ENCODE measurements around the gene MS4A8. TPM values are rescaled to one million over a fixed set of nuclear protein-coding genes. Genes with fewer than 3 reads are reported as not detected.

Gene MS4A8
- total RNA-seq, 1 donor from 2014 or later: not detected

DNA sequence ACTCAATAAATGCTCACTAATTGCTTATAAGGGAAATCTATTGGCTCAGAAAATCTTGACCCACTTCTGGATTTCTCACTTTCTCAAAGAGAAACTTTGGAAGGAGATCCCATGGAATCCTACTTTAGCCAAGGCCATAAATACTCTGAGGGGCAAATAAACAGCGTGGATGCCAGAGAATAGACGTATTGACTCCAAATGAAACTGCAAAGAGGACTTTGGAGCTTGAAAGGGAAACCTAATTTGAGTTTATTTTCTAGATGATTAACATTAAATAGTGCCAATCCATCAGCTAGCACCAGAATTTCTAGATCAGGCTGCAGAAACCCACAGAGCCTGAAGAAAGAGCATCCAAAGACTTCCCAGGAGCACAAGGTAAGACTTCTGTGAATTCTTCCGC is 25.0 kb downstream of the MS4A8 start, which contains the start of gene MS4A18:
MS4A18 (plus strand) TSS at position 301 of the 400 bp plus-strand sequence.
- intact Hi-C loops (cut with micrococcal nuclease): no loop called here

- intact Hi-C loops (cut with micrococcal nuclease): no loop called here
Measured at GRCh38 chr11:60725592-60725991, 26.2 kb downstream of the MS4A8 start.

DNA sequence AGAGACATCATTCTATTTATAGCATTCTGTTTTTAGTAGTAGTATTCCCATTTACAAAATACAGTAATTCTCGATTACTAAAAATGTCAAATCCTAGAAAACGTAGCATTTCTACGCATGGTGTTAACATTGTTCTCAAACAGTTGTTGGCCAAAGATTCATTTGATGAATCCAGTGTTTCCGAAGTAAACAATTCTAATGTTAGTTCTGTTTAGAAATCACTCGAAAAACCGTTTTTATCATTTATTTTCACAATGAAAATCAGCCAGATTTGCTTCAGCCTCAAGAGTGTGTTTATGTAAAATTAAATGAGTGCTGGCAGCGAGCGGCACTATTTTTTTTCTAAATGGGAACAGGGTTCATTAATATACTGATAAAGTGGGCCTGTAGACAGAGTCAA is 32.2 kb downstream of the MS4A8 start:
- intact Hi-C loops (cut with micrococcal nuclease): no loop called here

DNA sequence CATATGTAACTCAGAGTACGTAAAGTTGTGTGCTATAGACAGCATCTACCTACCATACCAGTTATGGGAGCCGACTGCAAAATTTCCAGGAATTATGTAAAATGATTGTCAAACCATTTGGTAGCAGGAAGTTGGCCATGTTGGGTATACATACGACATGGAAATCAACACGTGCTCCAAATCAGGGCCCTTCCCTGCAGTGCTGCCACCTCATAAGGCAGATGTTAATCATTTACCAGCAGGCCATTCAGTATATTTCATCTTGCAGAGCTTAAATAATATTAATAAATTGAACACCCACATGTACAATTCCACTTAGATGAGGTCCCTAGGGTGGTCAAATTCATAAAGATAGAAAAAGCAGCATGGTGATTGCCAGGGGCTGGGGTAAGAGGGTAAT is 34.9 kb downstream of the MS4A8 start:
- intact Hi-C loops (cut with micrococcal nuclease): no loop called here

GRCh38 chr11:60739114-60739513 is 39.7 kb downstream of the MS4A8 start:
- intact Hi-C loops (cut with micrococcal nuclease): no loop called here

DNA sequence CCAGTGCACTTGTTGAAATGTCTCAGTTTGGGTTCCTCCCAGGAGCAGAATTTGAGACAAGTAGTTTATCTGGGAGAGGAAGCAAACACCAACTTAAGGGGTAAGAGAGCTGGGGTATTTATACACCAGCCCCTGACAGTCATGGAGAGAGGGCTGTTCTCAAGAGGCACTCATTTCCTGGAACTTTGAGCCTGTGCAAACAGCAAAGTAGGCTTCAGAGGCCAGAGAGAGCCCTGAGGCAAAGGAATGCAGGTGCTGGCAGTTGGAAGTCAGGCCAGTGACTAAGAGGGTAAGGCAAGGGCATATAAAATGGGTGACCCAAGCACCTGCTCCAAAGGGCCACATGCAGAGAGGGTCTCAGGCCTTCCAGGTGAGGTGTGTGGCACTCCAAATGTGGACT is 41.2 kb downstream of the MS4A8 start:
- intact Hi-C loops (cut with micrococcal nuclease): no loop called here

- intact Hi-C loops (cut with micrococcal nuclease): no loop called here
Measured at GRCh38 chr11:60741421-60741820, 42.0 kb downstream of the MS4A8 start.

DNA sequence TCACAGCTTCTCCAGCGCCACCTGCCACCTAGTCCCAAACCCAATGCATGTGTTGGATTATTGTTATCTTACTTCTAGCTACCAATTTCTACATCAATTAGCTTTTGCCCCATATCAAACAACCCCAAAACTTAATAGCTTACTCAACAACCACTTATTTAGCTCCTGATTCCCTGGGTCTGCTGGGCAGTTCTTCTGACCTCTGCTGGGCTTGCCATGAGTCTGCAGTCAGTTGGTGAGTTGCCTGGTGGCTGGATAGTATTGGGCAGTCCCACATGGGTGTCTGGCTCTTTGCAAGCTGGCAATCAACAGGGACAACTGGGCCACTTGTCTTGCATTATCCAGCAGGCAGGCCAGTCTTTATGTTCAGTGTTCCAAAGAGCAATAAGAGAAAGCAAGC is 43.6 kb downstream of the MS4A8 start:
- intact Hi-C loops (cut with micrococcal nuclease): no loop called here

DNA sequence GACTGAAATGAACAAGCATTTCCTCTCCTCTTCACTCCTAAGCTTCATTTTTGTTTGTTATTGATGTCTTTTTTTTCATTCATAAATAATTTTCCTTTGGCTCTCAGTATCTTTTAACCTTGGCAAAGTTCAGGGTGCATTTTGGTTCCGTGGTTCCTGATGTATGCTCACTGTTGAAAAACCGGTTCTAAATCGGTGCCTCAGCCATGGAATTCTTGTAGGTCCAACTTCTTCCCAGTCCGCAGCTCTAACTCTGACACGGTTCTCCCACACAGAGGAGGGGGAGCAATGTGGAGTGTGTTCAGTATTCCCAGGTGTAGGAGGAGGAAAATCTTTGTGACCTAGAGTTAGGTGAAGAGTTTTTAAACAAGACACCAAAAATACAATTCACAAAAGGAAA is 44.7 kb downstream of the MS4A8 start:
- intact Hi-C loops (cut with micrococcal nuclease): no loop called here

- intact Hi-C loops (cut with micrococcal nuclease): no loop called here
Measured at GRCh38 chr11:60747359-60747873, 48.0 kb downstream of the MS4A8 start.

- intact Hi-C loops (cut with micrococcal nuclease): no loop called here
Measured at GRCh38 chr11:60748225-60748624, 48.8 kb downstream of the MS4A8 start.

- intact Hi-C loops (cut with micrococcal nuclease): no loop called here
Measured at GRCh38 chr11:60748821-60749220, 49.4 kb downstream of the MS4A8 start.

DNA sequence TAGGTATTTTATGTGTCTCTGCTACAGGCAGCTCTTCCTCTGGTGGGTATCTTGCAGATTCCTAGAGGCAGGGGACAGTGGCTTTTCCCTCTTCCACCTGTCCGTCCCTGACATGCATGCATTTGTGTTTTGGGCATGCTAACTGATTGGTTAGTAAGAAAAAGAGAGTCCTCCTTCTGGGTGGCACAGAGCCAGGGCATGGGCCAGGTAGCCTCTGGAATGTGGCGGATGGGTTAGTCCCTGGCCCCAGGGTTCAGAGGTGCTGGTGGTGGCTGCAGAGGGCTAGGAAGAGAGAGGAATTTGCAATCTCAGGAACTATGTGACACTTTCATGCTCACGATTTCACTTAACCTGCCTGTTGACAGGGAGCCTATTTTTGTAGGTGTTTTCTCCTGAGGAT is 51.5 kb downstream of the MS4A8 start:
- intact Hi-C loops (cut with micrococcal nuclease): no loop called here

DNA sequence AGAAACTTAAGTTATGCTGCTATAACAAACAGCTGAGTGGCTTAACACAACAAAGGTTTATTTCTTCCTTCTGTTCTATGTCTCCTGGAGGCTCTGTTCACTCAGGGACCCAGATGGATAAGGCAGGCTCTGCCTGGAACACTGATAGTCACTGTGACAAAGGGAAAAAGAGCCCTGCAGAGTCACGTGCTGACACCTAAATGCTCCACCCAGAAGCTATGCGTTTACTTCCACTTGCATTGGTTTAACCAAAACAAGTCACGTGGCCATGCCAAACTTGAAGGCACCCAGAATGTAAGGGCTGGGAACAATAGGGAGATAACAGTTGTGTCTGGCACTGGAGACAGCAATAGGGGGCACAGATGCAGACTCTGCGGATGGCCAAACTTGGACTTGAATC is 53.9 kb downstream of the MS4A8 start:
- intact Hi-C loops (cut with micrococcal nuclease): no loop called here

GRCh38 chr11:60754887-60755286 is 55.5 kb downstream of the MS4A8 start:
- intact Hi-C loops (cut with micrococcal nuclease): loop anchor here (5.0 kb wide), 1 partner anchor 393 kb away; no protein-coding TSS in a partner anchor

GRCh38 chr11:60756307-60757032 is 57.1 kb downstream of the MS4A8 start, which contains the start of gene MS4A15:
MS4A15 (plus strand) TSS chr11:60756867; CDS start chr11:60763734, 6,867 bp downstream.
- intact Hi-C loops (cut with micrococcal nuclease): loop anchor here (5.0 kb wide), 1 partner anchor 394 kb away; no protein-coding TSS in a partner anchor

DNA sequence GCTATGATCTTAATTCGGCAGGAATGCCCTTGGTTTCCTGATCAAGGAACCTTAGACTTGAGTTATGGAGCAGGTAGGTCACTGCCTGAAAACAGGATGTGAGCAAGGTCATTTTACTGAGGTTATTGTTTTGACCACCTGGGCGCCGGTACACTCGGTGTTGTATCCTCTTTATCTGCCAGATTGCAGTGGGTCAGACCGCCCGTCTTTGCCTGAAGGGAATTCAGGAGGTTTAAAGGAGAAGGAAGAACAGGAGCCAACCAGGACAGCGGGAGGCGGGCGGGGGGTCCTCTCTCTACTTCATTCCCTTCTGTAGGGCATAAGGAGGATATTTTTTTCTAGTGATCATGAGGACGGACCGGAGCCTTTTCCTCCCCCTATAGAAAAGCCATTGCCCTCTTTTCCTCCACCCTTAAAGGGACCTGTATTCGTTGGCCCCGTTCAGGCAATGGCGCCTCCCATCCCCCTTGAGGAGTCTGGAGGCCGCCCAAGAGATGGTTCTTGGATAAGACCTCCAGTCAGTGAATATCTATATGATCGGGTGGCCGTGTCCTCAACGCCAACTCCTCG is 57.9 kb downstream of the MS4A8 start:
- intact Hi-C loops (cut with micrococcal nuclease): loop anchor here (5.0 kb wide), 1 partner anchor 395 kb away; no protein-coding TSS in a partner anchor

DNA sequence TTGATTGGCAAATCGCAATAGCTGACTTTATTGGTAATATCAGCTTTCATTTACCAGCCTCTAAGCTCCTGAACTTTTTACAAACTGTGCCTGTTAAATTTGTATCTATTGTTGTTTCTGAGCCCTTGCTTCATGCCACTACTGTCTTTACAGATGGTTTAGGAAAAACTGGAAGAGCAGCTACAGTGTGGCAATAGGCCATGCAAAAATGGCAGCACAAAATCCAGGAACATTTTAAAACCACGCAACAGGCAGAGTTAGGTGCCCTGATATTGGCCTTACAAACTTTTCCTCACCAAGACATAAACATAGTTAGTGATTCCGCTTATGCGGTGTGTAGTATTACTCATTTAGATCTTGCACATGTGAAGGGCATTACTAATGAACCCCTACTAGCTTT is 59.3 kb downstream of the MS4A8 start:
- intact Hi-C loops (cut with micrococcal nuclease): loop anchor here (5.0 kb wide), 1 partner anchor 396 kb away; no protein-coding TSS in a partner anchor

- intact Hi-C loops (cut with micrococcal nuclease): loop anchor here (5.0 kb wide), 1 partner anchor 397 kb away; no protein-coding TSS in a partner anchor
Measured at GRCh38 chr11:60759438-60760225, 60.2 kb downstream of the MS4A8 start.

DNA sequence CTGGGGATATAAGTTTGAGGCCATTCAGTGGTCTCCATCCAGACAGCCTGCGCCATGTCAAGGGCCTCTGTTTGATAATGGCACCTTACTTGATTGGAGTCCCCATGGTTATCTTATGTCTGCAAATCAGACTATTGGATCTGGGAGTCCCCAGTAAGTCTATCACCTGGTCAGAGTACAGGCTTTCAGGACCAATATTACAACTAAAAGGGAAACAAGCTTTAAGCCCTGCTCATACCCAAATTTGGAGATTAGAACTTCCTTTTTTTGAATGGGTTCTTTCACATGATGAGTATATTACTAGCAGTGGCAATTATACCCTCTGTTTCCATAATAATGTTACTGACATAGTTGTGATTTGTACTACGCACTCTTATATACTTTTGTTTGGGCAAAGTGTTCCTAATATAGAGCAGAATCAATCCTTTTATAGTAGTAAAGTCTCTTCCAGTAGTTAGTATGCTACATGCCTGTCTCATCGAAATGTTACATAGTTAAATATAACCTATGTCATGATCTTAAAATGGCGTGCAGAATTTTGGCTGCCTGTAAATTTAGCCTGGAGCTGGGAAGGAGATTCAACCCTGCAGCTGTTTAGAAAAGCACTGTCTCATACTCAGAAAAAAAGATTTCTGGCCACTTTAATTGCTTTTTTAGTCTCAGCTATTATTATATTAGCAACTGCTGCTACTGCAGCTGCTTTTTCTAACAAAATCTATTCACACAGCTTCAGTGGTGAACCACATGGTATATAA is 62.2 kb downstream of the MS4A8 start:
- intact Hi-C loops (cut with micrococcal nuclease): no loop called here
